Activated gamma-delta T cell treated with Interleukin-2 at 50 U/mL for 16 hours (primary cell): Measurements from ENCODE around the gene MGARP.
A peak's percentile ranks its signal among the peaks of the same experiment; 100 is the strongest.
"Not testable (repeated sequence)": the region's sequence is repeated elsewhere in the genome, so short reads cannot be mapped to it uniquely, and the experiment has no call there.

Experiments
- DNase-seq: peaks from one replicate; pipeline ENCODE4 v3.0.0-alpha.2; 2020

MGARP gene

DNA sequence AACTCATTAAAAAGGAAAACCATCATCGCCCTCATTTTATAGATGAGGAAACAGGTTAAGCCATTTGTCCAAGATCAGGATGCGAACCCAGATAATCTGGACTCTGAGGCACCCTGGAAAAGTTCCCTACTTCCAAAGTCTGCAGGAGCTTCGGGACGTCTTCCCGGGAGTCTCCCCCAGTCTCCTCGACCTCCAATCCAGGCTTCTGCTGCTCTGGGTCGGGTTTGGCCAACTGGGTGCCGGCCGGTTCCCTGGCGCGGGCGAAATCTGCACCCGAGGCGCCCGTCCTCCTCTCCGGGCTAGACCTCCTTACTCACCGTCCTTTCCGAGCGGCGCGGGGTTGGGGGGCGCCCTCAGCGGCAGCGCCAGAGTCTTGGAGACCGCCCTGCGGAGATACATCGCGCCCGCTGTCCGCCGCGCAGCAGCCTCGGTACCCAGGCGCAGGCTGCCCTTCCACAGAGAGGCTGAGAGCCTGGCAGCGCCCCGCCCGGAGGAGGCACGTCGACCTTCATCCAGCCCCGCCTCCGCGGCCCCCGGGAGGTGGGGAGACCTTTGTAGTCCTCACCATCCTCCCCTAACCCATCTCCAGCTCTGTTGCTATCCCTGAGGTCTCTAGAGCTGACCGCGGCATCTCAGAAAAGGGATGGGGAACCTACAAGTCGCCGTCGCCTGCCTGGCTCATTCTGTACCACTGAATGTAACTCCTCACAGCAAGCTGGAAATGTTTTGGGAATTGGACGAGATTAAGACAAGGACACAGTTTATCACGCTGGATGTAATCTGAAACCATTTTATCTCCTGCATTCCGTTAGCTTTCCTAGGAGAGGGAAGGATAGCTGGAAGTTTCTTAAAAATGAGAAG, at the start of gene MGARP:
MGARP (minus strand) TSS at position 466 of the 861 bp plus-strand sequence; CDS start at position 399, 67 bp downstream.
- DNase-seq: peak; percentile 16

DNA sequence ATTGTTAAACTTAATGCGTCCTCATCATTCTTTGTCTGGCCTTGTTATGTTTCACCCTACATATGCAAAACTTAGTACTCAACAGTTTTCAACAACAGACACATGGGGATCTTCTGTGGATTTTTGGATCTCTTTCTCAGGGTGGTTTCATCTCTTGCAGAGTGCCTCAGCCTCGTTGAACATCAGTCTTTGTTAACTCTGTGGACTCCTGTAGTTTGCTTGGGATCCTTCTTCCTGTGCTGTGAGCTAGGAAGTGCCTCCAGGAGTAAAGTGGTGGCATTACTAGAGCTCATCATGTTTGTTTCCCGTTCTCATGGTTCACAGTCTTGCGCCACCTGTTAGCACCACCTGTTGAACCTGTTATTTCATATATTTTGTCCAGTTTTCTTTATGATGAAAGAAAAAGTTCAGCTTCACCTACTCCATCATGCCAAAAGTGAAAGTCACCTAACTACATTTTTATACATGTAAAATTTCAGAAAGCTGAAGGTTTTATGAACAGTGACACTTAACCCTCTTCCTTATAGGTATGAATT, 49.7 kb upstream of the MGARP start:
- DNase-seq: no peak

DNA sequence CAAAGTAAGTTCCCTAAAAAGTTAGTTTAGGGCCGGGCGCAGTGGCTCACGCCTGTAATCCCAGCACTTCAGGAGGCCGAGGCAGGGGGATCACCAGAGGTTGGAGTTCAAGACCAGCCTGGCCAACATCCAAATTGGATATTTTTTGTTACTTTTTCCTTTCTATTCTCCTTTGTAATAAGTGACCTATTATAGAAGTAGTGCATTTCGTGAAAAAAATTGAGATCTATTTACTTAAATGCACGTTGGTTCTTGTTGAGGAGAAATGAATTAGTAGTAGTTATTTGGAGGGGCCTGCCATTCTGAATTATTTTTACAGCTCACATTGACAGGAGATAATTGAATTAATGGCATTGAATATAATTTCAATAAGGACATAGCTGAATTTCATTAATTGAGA, 44.6 kb upstream of the MGARP start:
- DNase-seq: no peak

DNA sequence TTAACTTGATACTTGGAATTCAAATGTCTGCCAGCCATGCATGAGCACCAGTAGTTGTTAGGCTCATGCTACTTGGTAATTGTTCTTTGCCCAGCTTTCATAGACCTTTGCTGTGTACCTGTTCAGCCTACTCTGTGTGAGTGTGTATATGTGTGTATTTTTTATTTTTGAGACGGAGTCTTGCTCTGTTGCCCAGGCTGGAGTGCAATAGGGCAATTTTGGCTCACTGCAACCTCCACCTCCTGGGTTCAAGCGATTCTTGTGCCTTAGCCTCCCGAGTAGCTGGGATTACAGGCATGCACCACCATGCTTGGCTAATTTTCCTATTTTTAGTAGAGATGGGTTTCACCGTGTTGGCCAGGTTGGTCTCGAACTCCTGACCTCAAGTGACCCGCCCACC, 42.5 kb upstream of the MGARP start:
- not testable (repeated sequence) for DNase-seq

DNA sequence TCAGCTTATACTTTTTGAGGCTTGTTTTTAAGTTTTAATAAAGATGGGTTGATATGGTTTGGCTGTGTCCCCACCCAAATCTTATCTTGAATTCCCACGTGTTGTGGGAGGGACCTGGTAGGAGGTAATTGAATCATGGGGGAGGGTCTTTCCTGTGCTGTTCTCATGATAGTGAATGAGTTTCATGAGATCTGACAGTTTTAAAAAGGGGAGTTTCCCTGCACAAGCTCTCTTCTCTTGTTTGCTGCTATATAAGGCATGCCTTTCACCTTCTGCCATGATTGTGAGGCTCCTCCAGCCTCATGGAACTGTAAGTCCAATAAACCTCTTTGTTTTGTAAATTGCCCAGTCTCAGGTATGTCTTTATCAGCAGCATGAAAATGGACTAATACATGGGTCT, 42.0 kb upstream of the MGARP start:
- DNase-seq: not testable (repeated sequence)

DNA sequence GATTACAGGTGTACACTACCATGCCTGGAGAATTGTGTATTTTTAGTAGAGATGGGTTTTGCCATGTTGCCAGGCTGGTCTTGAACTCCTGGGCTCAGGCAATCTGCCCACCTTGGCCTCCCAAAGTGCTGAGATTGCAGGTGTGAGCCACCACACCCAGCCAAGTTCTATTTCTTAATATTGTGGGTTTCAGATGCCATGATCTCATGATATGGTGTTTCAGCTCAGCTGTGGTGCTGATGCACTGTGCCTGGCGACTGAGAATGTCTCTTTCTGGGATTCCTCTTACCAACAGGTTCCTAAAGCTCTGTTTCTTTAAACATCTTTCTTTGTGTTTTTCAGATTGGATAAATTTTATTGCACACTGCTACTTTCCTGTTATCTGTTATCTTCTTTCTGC, 39.5 kb upstream of the MGARP start:
- DNase-seq: no peak

DNA sequence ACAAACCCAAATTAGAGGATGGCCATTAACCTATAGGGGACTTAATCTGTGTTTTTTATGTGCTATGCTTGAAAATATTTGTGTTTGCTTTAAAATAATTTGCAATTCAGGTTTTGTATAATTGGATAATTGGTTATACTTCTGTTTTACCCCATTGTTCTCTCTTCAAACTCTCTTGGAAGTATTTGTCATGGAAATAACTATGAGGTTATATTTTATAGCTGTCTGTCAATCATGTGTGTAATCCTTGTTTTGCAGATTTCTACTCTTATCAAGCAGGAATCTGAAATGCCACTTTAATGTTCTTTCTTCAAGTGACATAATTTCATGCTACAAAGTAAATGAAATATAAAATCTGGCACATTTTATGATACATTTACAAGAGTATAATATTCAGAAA, 37.6 kb upstream of the MGARP start:
- no peak for DNase-seq

DNA sequence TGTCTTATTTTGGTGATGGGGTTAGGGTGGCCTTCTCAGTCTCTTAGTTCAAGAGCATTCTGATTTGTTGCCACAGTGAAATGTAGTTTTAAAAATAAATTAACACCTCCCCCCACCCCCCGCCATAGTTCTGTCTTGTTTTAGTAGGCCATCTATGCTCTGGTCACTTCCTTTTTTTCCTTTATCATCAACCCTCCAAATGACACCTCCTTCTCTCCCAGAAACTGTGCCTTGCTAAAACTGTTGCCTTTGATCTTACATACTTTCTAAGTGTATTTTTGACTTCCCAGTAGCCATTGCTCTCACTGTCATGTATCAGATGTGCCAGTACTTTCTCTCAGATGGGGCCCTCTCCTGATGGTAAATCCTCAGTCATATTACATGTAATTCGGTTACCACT, 36.7 kb upstream of the MGARP start:
- no peak for DNase-seq

DNA sequence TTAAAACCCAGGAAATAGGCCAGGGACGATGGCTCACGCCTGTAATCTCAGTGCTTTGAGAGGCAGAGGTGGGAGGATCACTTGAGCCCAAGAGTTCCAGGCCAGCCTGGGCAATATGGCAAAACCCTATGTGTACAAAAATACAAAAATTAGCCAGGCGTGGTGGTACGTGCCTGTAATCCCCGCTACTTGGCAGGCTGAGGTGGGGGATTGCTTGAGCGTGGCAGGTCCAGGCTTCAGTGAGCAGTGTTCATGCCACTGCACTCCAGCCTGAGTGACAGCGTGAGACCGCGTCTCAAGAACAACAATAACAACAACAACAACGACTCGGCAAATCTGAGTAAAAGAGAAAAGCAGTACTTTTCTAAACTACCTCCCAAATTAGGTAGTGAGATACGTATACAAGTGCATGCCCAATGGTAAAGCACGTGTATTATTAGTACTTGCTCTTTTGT, 35.2 kb upstream of the MGARP start:
- no peak for DNase-seq

DNA sequence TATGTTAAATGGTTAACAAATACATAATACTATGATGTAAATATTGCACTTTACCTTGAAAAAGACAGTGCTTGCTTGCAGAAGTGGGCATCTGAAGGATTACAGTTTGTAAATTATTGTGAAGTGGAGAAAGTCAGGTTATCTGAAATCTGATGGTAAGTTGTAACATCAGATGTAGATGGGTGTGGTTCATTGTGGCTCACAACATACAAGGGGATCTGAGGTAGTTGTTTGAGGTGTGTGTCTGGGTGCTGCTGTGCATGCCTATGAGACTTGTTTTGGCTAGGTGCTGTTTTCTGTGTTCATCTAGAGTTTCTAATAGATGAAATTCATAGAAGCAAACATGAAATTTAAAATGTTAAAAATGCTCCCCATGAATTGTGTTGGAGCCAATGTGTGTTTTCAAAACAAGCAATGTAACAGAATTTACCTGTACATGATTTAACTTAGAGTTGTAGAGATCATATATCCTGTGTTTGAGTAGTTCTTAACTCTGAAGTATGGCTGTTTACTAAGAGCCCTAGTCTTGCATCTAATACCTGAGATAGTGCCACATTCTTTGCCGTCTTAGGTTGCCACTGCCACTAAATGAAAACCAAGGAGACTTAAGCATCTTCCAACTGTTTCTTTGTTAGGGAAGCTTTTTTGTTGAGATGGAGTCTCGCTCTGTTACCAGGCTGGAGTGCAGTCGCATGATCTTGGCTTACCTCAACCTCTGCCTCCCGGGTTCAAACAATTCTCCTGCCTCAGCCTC, 34.2 kb upstream of the MGARP start:
- no peak for DNase-seq

DNA sequence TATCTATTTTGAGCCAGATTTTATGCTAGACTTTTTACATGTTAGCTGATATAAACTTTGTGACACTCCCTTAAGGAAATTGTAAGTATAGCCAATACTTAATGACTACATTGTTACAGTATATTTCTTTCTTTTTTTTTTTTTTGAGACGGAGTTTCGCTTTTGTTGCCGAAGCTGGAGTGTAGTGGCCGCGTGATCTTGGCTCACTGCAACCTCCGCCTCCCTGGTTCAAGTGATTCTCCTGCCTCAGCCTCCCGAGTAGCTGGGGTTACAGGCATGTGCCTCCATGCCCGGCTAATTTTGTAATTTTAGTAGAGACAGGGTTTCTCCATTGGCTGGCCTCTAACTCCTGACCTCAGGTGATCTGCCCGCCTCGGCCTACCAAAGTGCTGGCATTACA, 33.4 kb upstream of the MGARP start:
- DNase-seq: not testable (repeated sequence)

DNA sequence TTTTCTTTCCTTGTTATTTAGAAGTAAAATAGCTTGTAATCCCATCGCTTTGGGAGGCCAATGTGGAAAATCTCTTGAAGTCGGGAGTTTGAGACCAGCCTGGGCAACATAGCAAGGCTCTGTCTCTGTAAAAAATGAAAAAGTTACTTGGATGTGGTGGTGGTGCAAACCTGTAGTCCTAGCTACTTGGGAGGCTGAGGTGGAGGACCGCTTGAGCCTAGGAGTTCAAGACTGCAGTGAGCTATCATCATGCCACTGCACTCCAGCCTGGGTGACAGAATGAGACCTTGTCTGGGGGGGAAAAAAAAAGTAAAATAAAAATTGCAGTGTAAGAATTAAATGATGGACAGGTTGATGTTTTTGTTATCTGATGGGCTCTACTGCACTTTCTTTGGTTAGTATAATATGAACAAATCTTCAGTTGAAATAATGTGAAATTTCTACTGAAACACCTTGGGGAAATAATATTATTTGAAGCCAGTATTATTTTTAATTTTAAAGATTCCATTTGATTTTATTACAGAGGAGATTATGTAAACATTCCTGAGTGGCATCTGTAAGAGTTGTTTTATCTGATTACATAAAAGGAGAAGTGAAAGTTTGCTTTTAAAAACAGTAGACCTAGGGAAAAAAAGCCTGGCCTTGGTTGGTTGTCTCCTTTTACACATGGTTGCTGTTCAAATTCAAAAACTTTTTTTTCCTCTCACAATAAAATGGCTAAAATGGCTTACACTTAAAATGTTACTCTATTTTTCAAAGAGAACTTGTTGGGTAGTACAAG, 32.7 kb upstream of the MGARP start:
- DNase-seq: no peak

DNA sequence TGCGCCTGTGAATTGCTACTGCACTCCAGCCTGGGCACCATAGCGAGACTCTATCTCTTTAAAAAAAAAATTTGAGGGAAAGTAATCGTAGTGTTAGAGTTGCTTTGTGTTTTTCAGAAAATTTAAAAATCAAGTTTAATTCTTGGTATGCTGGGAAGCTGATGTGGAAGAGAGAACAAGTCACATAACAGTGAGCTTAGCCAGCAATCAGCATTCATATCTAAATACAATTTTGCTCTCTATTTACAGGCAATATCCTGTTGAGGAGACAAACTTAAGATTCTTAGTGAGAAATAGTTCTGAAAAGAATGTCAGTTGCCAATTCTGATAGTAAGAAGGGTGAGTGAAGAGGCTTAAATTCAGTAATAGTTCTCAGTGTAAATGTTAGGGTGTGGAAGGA, 31.9 kb upstream of the MGARP start:
- no peak for DNase-seq

DNA sequence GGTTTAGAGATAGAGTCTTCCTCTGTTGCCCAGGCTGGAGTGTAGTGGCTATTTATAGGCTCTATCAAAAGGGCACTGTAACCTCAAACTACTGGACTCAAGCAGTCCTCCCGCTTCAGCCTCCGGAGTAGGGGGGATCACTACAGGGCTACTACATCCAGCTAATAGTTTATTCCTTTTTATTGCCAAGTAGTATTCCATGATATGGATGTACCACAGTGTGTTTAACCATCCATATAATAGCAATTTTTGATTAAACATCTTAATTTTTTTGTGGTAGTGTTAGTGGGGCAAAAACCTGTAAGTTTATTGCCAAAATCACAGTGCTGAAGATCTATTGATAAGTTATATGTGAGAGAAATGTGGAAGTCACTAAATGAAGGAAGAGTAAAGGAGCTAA, 24.9 kb upstream of the MGARP start:
- DNase-seq: no peak

DNA sequence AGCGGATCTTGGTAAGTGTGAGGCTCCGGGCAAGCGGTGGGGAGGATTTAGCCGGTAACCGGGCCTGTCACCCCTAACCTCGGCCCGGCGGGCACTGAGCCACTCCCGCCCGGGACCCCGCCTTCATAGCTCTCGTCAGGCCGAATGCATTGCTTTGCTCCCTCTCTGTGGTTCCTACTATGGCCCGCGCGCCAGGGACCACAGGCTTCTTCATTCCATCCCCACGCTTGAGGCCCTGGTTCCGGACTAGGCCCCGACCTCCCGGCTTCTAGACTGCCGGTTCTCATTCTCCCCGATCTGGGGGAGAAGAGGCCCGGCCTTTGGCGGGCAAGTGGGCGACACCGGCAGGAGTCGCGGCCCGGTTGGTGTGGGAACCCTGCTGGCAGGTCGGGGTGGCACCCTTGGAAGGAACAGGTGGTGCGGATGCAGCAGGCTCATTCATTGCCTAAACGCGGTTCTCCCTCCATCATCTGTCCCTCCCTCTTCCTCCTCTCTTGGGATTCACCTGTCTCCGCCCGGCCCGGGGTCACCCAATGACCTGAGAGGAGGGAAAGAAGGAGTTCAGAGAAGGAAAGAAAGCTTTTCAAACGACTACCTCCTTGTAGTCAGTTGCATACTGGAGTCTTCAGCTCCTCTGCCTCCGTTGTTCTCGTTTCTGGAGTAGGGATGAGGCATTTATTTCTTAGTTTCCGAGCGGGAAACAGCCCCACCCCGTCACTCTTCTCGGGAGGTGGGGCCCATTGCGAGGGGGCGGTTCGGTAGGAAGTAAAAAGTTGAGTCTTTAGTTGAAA, 22.0 kb upstream of the MGARP start, which contains the start of gene NDUFC1:
NDUFC1 (minus strand) TSS at position 657 of the 791 bp plus-strand sequence. CDS start 6,679 bp downstream, outside the sequence.
- peak; percentile 57 for DNase-seq

DNA sequence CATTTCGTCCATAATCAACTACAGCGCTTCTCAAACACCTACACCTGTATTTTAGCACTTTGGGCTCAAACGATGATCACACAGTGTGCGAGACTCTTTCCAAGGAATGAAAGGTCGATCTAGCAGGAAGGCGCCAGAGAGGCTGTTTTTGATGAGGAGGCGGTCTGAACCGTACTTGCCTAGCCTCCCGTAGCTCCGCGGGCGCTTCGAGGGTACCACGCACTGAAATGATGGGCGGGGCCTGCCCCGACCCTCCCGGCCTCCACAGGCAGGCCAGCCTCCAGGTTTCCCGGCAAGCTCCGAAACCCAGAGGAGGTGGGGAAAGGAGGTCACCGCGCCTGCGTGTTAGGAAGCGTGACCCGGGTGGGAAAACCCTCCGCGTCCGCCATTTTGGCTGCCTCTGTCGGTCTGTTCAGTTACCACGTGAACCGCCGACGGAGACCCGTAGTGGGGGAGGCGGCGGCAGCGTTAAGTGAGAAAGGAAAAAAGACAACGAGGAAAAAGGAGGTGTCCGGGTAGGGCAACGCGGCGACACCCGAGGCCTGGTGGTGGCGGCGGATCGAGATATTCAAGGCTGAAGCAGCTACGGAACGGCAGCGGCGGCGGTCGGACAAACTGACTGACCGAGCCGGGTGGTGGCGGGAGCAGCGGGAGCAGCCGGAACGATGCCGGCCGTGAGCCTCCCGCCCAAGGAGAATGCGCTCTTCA, 21.2 kb upstream of the MGARP start, which contains the start of gene NAA15:
NAA15 (plus strand) TSS at position 393 of the 708 bp plus-strand sequence; CDS start at position 666, 273 bp downstream.
- peak; percentile 95 for DNase-seq

DNA sequence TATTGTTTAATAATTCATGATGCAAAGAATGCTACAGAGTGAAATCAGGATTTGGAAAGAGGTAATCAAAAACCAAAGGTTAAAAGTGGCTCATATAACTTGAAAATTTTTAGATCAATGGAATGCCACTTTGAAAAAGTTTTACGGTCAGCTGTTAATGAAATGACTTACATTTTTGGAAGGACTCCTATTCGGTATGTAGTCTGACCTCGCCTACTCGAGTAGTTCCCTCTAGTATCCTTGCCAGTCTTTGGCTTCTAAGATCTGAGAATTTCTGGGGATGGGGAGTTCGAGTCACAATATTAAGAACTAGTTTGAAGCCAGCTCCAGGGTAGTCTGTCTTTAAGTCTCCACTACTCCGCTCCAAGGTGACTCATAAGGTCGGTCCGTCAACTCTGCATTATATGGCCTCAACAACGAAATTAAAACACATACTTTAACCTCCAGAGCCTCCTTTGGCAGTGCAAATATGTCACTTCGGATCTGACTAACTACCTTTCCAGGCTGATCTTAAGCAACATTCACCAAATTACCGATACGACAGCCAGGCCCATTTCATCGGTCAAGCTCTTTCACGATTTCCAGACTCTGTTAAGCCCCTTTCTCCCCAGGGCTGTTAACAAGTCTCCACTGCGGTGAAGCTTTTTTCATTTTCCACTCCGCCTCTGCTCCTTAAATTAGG, 20.5 kb upstream of the MGARP start:
- peak; percentile 5 for DNase-seq

DNA sequence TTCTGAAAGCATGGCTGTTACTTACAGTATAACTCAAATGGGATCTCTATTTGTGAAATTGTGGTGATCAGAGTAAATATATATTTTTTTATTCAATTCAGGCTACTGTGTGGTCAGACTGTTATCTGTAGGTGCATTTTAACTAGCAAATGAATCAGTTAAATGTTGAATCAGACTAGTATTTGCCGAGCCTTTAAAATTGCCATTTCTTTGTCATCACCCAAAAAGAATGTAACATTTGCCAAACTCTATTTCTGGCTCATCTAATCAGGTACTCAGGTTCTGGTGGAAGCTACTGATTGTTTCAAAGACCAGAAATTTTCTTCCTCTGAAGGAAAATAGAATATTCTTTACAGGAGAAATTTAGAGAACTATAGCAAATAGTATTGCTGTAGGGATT, 19.5 kb upstream of the MGARP start:
- no peak for DNase-seq

DNA sequence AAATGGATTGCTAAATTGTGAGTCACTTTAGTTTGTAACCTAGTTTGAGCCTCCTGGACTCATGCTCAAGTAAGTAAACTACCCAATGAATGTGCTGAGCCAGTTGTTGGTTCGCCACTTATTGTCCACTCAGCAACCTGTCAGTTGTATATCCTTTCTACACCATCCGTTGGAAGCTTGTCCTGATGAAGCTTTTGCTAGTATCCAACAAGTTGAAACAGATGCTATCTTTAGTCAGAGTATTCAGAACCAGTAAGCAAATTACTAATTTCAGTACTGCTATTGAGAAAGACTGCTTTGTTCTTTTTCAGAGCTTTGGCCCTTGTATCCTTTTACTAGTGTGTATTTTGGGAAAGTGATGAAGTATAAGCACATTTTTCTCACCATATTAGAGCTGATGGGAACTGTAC, 17.0 kb upstream of the MGARP start:
- no peak for DNase-seq

DNA sequence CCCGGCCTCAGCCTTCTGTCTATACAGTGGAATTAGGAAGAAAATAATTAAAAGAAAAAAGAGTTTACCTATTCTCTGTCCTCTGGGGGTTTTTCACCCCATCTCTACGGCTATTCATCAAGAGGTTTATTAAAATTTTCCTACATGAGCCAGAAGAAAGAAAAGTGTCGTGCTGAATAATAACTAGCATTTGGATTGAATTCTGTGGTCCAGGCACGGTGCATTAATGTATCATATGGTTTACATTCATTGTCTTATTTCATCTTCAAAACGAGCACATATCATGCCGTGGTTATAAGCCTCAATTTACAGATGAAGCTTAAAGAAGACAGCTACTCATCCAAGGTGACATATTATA, 15.9 kb upstream of the MGARP start:
- no peak for DNase-seq
